ENCODE measurements around the gene EMILIN2. TPM values are rescaled to one million over a fixed set of nuclear protein-coding genes. Genes with fewer than 3 reads are reported as not detected.

EMILIN2 gene
- total and polyA plus RNA-seq, 2 of the 8 experiments (the other 6 are each of a cell fraction or from before 2014, with no cell fraction given) = 6.0 to 7.5 TPM

DNA sequence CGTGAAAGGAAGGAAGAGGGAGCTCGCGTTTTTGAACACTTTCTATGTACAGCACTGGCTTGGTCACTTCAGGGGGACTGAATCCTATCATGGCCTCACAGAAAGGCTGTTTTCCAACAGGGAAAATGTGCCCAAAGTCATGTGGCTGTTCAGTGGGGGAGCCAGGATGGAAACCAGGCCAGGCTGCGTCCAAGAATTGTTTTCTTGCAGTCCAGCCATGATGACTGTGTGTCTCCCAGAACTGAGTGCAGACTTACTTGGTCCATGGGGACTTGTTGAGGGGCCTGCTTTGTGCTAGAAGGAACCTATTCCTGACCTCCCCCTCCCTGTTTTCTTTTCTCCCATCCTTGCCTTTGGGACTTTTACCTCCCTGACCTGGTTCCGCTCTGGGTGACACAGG, 46.9 kb downstream of the EMILIN2 start (continued):
- no peak for TF ChIP-seq CTCF (IDR thresholded peaks at IDR 0.05; ENCODE audit: control extremely low read depth in 1 of 3, insufficient read depth in 1 of 3, low read depth in 1 of 3, low read length in 3 of 3)
- no peak for TF ChIP-seq SP1 (IDR thresholded peaks at IDR 0.05; ENCODE audit: low read depth, low read length)
- no peak for TF ChIP-seq PHF8 (conservative IDR thresholded peaks at IDR 0.05; ENCODE audit: low read depth, low read length)
- TF ChIP-seq CHD2 (IDR thresholded peaks at IDR 0.05; ENCODE audit: low read length) = no peak
- TF ChIP-seq TCF12 (IDR thresholded peaks at IDR 0.05; ENCODE audit: low read depth, low read length) = no peak
- TF ChIP-seq HDAC6 (IDR thresholded peaks at IDR 0.05; ENCODE audit: low read depth, low read length) = no peak
- TF ChIP-seq SP4 (IDR thresholded peaks at IDR 0.05; ENCODE audit: low read length) = no peak
- no peak for TF ChIP-seq NANOG (IDR thresholded peaks at IDR 0.05; ENCODE audit: insufficient read depth, low read depth, low read length, poor library complexity, severe bottlenecking)
- TF ChIP-seq RAD21 (IDR thresholded peaks at IDR 0.05 in 1 of 2, conservative IDR thresholded peaks at IDR 0.05 in 1 of 2; ENCODE audit: low read depth in 2 of 2, low read length in 2 of 2) = no peak
- no peak for TF ChIP-seq CEBPB (IDR thresholded peaks at IDR 0.05; ENCODE audit: low read depth, low read length)
